H1 (cell line): ENCODE results near the gene ACTL8.

Source experiments
- BRCA1 ChIP-seq: IDR thresholded peaks from 2 replicates; pipeline ENCODE4 v1.6.1; 2012; ENCODE audit warnings: low read depth, low read length, improper control_type of control experiment
- JUN ChIP-seq: IDR thresholded peaks from 2 replicates; pipeline ENCODE4 v1.6.1; 2011; ENCODE audit warnings: low read depth, mild to moderate bottlenecking, improper control_type of control experiment, low read length

DNA sequence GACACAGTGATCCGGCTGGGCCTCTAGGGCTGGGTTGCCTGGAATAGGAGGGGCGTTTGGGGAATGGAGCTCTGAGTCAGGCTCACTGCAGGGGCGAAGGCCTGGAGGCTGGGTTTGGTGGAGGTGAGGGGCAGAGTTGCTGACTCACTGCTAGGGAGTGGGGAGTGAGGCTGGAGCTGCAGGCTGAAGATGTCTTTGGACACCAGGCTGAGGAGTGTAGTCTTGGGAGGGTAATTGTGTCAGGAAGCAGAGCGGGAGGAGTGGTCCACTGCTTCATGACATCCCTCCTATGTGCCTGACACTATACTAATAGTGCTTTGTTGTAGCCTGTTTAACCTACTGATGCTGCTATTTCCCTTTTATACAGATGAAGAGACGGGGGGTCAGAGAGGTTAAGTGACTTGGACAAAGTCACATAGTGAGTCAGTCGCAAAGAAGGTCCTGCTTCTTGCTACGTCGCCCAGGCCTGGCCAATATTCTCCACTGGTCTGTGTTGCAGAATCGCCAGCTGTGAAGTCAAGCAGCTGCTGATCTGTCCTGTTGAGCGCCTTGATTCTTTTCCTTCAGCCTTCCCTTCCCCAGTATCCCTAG, 13.6 kb downstream of the ACTL8 start:
- TF ChIP-seq JUN (no peak), BRCA1 (no peak)
